ENCODE measurements around the gene CT55. TPM values are rescaled to one million over a fixed set of nuclear protein-coding genes. Genes with fewer than 3 reads are reported as not detected.

Gene CT55
- total and polyA plus RNA-seq, 2 of the 4 experiments (the other 2 are of a cell fraction) = not detected

DNA sequence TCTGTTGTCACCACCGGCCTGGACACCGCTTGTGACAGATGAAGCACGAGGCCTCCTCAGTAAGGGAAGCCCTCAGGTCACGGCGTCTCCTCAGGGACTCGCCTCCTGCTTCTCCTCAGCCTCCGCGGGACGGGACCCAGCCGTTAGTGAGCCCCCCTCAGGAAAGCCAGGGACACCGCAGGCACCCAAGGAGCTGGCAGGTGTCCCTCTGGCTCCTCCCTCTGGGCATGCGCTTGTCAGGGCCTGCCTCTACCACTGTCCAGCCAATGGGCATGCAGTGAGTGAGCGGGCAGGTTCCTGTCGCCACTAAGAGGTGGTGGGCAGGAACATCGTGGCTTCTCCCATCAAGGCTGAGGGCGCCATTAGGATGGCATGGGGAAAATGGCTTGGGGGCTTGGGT, 23.5 kb upstream of the CT55 start:
- Histone ChIP-seq H3K36me3 (ENCODE audit: control insufficient read depth, insufficient read depth, low read length) (no peaks in the 10 kb centered on the region), H4K91ac (ENCODE audit: insufficient read depth, low read depth, low read length) (no peak overlapping the region), H3K79me1 (ENCODE audit: low read depth in 1 of 2, low read length in 2 of 2) (no peaks in the 10 kb centered on the region), H4K8ac (ENCODE audit: low read depth in 2 of 2, low read length in 2 of 2) (no peak overlapping the region), H3K4me1 (ENCODE audit: control insufficient read depth, insufficient read depth, low read length) (no peaks in the 10 kb centered on the region), H2BK15ac (ENCODE audit: low read depth, low read length) (no peak overlapping the region), H3K4me3 (ENCODE audit: insufficient read depth, low read depth, low read length) (no peak overlapping the region), H3K56ac (ENCODE audit: extremely low read depth, insufficient read depth, low read length) (no peak overlapping the region), H2BK5ac (ENCODE audit: low read depth, low read length, poor library complexity, severe bottlenecking) (no peak overlapping the region), H3K23ac (ENCODE audit: low read depth, low read length) (no peak overlapping the region), H2BK20ac (ENCODE audit: low read depth, low read length) (no peak overlapping the region), H3K9me1 (ENCODE audit: insufficient read depth, low read length) (no peaks in the 10 kb centered on the region), H3K18ac (ENCODE audit: low read depth, low read length) (no peak overlapping the region), H4K5ac (ENCODE audit: low read depth, low read length) (no peak overlapping the region), H4K20me1 (ENCODE audit: insufficient read depth, low read length) (no peaks in the 10 kb centered on the region), H3K4me2 (ENCODE audit: low read depth, low read length) (no peak overlapping the region), H3K27me3 (ENCODE audit: control insufficient read depth, insufficient read depth, low read length) (peaks cover 1% of the 10 kb centered on the region), H3K4ac (ENCODE audit: low read depth, low read length) (no peak overlapping the region), H2AK5ac (ENCODE audit: low read depth, low read length) (no peak overlapping the region), H3K14ac (replicated peaks; ENCODE audit: low read depth, low read length) (no peak overlapping the region), H2BK120ac (ENCODE audit: low read depth, low read length) (no peak overlapping the region), H2AFZ (replicated peaks; ENCODE audit: low read length, poor library complexity) (no peak overlapping the region), H3K9ac (ENCODE audit: low read depth, low read length) (no peak overlapping the region), H2AK9ac (replicated peaks; ENCODE audit: low read depth, low read length, poor library complexity) (no peak overlapping the region), H3K27ac (ENCODE audit: insufficient read depth, low read length) (no peak overlapping the region), H3K9me3 (ENCODE audit: control insufficient read depth, insufficient read depth, low read length) (no peaks in the 10 kb centered on the region)
- dilution Hi-C loops (cut with HindIII; ENCODE audit: low sequenced_read_pairs, unreplicated experiment) (no loop called here), in situ Hi-C loops (cut with MboI; ENCODE audit: low sequenced_read_pairs) (loop anchor here (10.0 kb wide), 1 partner anchor 90 kb away; no protein-coding TSS in a partner anchor), intact Hi-C loops (cut with micrococcal nuclease) (no loop called here)
- BruUV-seq (replicated peaks) = no TSS peak
- ATAC-seq (ENCODE audit: low read depth) (no peak), DNase-seq (no peak)
- whole genome bisulfite sequencing, 2 experiments (ENCODE audit: extremely low coverage in 2 of 2, insufficient read length in 1 of 2) = 85% methylated on average over 7 of the region's 16 CpGs; no CpG with 5 or more reads in 1 of the 2 experiments
- POLR2A ChIA-PET (ENCODE audit: unreplicated experiment) = no interaction called here
- TF ChIP-seq CHD1 (IDR thresholded peaks at IDR 0.05; ENCODE audit: low read depth, low read length) = no peak
- TF ChIP-seq CTCF (conservative IDR thresholded peaks at IDR 0.05; ENCODE audit: low read depth, low read length) = no peak
- TF ChIP-seq POLR2A (IDR thresholded peaks at IDR 0.05; ENCODE audit: low read depth, low read length) = no peak
- TF ChIP-seq SMC3 (IDR thresholded peaks at IDR 0.05; ENCODE audit: low read depth, low read length) = no peak
- TF ChIP-seq BHLHE40 (IDR thresholded peaks at IDR 0.05; ENCODE audit: low read depth, low read length) = no peak
- no peak for TF ChIP-seq USF2 (IDR thresholded peaks at IDR 0.05; ENCODE audit: low read depth, low read length)
- CTCF ChIA-PET = no interaction called here

Data from IMR-90 (cell line).